Neural cell (in vitro differentiated cells): Measurements from ENCODE around the gene NCAM1.

ENCODE experiments used
- CTCF ChIP-seq: fragments of 450-650 bp; IDR thresholded peaks from 2 replicates; pipeline ENCODE4 v1.5.1; 2014; ENCODE audit warnings: antibody characterized with exemption, mild to moderate bottlenecking, moderate library complexity; ENCODE audit not compliant: poor library complexity, severe bottlenecking
- EP300 ChIP-seq: fragments of 450-650 bp; conservative IDR thresholded peaks from 2 replicates; pipeline ENCODE4 v1.6.1; 2014; ENCODE audit warnings: antibody characterized with exemption, mild to moderate bottlenecking, moderate library complexity; ENCODE audit not compliant: poor library complexity, severe bottlenecking
- EZH2 ChIP-seq: fragments of 200-600, 300-800 bp; shearing (Covaris generic), sonication (generic); IDR thresholded peaks from 2 replicates; pipeline ENCODE4 v1.6.1; 2014; ENCODE audit warnings: antibody characterized with exemption, low read length, borderline replicate concordance, mild to moderate bottlenecking; ENCODE audit not compliant: insufficient read depth, poor library complexity, severe bottlenecking
- MXI1 ChIP-seq: fragments of 450-650 bp; conservative IDR thresholded peaks from 2 replicates; pipeline ENCODE4 v1.6.1; 2014; ENCODE audit warnings: antibody characterized with exemption, mild to moderate bottlenecking; ENCODE audit not compliant: poor library complexity, severe bottlenecking
- POLR2AphosphoS5 ChIP-seq: IDR thresholded peaks from 2 replicates; pipeline ENCODE4 v1.6.1; 2012
- REST ChIP-seq: IDR thresholded peaks from 2 replicates; pipeline ENCODE4 v1.6.1; 2012; ENCODE audit warnings: borderline replicate concordance
- TAF1 ChIP-seq: IDR thresholded peaks from 2 replicates; pipeline ENCODE4 v1.6.1; 2012; ENCODE audit warnings: low read depth

- no peak for TF ChIP-seq POLR2AphosphoS5
- TF ChIP-seq CTCF = no peak
- no peak for TF ChIP-seq EP300
- no peak for TF ChIP-seq REST
- no peak for TF ChIP-seq TAF1
- TF ChIP-seq MXI1 = no peak
- TF ChIP-seq EZH2 = no peak
Observed at GRCh38 chr11:112995423-112996090, 34.3 kb downstream of the NCAM1 start.
